Measurements from ENCODE around the gene MTHFS. TPM values are rescaled to one million over a fixed set of nuclear protein-coding genes. Genes with fewer than 3 reads are reported as not detected.

The MTHFS gene
- polyA plus RNA-seq, 1 donor (not counting 4 experiments of a cell fraction or from before 2014, with no cell fraction given), result 33.8 TPM

DNA sequence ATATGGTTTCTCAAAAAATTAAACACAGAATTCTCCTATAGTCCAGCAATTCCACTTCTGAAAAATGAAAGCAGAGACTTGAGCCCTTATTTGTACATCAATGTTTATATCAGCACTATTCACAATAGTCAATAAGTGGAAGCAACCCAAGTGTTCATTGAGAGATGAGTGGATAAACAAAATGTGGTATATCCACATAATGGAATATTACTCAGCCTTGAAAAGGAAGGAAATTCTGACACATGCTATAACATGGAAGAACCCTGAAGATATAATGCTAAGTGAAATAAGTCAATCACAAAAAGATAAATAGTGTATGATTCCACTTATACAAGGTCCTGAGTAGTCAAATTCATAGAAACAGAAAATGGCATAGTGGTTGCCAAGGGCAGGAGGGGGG, 76.6 kb downstream of the MTHFS start:
- no peaks in the 10 kb centered on the region for H3K9me3 ChIP-seq (ENCODE audit: control insufficient read depth, low read depth, low read length)
- no peaks in the 10 kb centered on the region for H3K79me2 ChIP-seq (ENCODE audit: control insufficient read depth, insufficient read depth, low read length)
- TF ChIP-seq EZH2 (IDR thresholded peaks at IDR 0.05; ENCODE audit: low read length), result no peak
- H3K36me3 ChIP-seq (ENCODE audit: control insufficient read depth in 2 of 2, extremely low read depth in 1 of 2, insufficient read depth in 2 of 2, low read length in 2 of 2), result no peaks in the 10 kb centered on the region
- H3K27me3 ChIP-seq (ENCODE audit: control insufficient read depth, extremely low read depth, insufficient read depth, low read length), result no peaks in the 10 kb centered on the region
- no peaks in the 10 kb centered on the region for H3K4me1 ChIP-seq (ENCODE audit: control insufficient read depth, extremely low read depth, insufficient read depth, low read length)
- H4K20me1 ChIP-seq (ENCODE audit: control insufficient read depth, extremely low read depth, insufficient read depth, low read length), result no peaks in the 10 kb centered on the region
- H3K4me3 ChIP-seq (ENCODE audit: control insufficient read depth in 2 of 3, extremely low read depth in 1 of 3, insufficient read depth in 2 of 3, low read depth in 1 of 3, low read length in 3 of 3), result no peak overlapping the region
- H3K9me1 ChIP-seq (ENCODE audit: control insufficient read depth, extremely low read depth, insufficient read depth, low read length), result no peaks in the 10 kb centered on the region
- H3K4me2 ChIP-seq (ENCODE audit: control insufficient read depth, extremely low read depth, insufficient read depth, low read depth, low read length), result no peak overlapping the region
- no peak for FAIRE-seq
- no peak overlapping the region for H3K27ac ChIP-seq (ENCODE audit: control insufficient read depth, insufficient read depth, low read length)
- dilution Hi-C loops (cut with MboI; ENCODE audit: extremely low pct_ligation_motif_present, low sequenced_read_pairs), result no loop called here
- no peak overlapping the region for H2AFZ ChIP-seq (ENCODE audit: control insufficient read depth, low read length)
- DNase-seq (ENCODE audit: low read depth, low spot score), result no peak
- H3K9ac ChIP-seq (ENCODE audit: control insufficient read depth, extremely low read depth, insufficient read depth, low read length), result no peak overlapping the region

DNA sequence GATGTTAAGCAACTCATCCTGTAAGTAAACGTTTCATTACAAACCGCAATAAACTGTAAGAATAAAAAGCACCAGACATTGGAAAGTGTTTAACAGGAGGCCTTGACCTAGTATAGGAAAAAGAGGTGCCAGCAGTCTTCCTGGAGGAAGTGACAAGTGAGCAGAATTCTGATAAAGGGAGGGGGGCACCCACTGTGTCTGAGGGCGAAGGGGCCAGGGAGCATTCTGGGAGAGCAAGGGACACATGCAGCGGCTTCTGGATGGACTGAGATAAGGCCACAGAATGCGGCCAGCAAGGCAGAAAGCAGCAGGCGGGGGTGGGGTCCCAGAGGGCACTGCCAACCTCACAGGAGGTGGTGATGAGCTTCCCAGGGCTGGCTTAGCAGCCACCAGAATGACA, 80.2 kb downstream of the MTHFS start:
- FAIRE-seq (no peak), DNase-seq (ENCODE audit: low read depth, low spot score) (no peak)
- dilution Hi-C loops (cut with MboI; ENCODE audit: extremely low pct_ligation_motif_present, low sequenced_read_pairs), result no loop called here
- no peaks in the 10 kb centered on the region for H3K27me3 ChIP-seq (ENCODE audit: control insufficient read depth, extremely low read depth, insufficient read depth, low read length)
- no peak overlapping the region for H2AFZ ChIP-seq (ENCODE audit: control insufficient read depth, low read length)
- H4K20me1 ChIP-seq (ENCODE audit: control insufficient read depth, extremely low read depth, insufficient read depth, low read length), result no peaks in the 10 kb centered on the region
- no peak overlapping the region for H3K9ac ChIP-seq (ENCODE audit: control insufficient read depth, extremely low read depth, insufficient read depth, low read length)
- no peak overlapping the region for H3K4me2 ChIP-seq (ENCODE audit: control insufficient read depth, extremely low read depth, insufficient read depth, low read depth, low read length)
- no peaks in the 10 kb centered on the region for H3K9me3 ChIP-seq (ENCODE audit: control insufficient read depth, low read depth, low read length)
- peaks cover 5% of the 10 kb centered on the region for H3K4me1 ChIP-seq (ENCODE audit: control insufficient read depth, extremely low read depth, insufficient read depth, low read length)
- H3K79me2 ChIP-seq (ENCODE audit: control insufficient read depth, insufficient read depth, low read length), result no peaks in the 10 kb centered on the region
- no peak for TF ChIP-seq EZH2 (IDR thresholded peaks at IDR 0.05; ENCODE audit: low read length)
- TF ChIP-seq, protein P1, sequence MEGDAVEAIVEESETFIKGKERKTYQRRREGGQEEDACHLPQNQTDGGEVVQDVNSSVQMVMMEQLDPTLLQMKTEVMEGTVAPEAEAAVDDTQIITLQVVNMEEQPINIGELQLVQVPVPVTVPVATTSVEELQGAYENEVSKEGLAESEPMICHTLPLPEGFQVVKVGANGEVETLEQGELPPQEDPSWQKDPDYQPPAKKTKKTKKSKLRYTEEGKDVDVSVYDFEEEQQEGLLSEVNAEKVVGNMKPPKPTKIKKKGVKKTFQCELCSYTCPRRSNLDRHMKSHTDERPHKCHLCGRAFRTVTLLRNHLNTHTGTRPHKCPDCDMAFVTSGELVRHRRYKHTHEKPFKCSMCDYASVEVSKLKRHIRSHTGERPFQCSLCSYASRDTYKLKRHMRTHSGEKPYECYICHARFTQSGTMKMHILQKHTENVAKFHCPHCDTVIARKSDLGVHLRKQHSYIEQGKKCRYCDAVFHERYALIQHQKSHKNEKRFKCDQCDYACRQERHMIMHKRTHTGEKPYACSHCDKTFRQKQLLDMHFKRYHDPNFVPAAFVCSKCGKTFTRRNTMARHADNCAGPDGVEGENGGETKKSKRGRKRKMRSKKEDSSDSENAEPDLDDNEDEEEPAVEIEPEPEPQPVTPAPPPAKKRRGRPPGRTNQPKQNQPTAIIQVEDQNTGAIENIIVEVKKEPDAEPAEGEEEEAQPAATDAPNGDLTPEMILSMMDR (optimal IDR thresholded peaks at IDR 0.05 in 1 of 3, IDR thresholded peaks at IDR 0.05 in 1 of 3, conservative IDR thresholded peaks at IDR 0.05 in 1 of 3; ENCODE audit: extremely low read depth in 1 of 3, insufficient read depth in 2 of 3, low read length in 3 of 3), result no peak
- H3K27ac ChIP-seq (ENCODE audit: control insufficient read depth, insufficient read depth, low read length), result no peak overlapping the region
- H3K36me3 ChIP-seq (ENCODE audit: control insufficient read depth in 2 of 2, extremely low read depth in 1 of 2, insufficient read depth in 2 of 2, low read length in 2 of 2), result no peaks in the 10 kb centered on the region
- no peaks in the 10 kb centered on the region for H3K9me1 ChIP-seq (ENCODE audit: control insufficient read depth, extremely low read depth, insufficient read depth, low read length)
- H3K4me3 ChIP-seq (ENCODE audit: control insufficient read depth in 2 of 3, extremely low read depth in 1 of 3, insufficient read depth in 2 of 3, low read depth in 1 of 3, low read length in 3 of 3), result no peak overlapping the region

DNA sequence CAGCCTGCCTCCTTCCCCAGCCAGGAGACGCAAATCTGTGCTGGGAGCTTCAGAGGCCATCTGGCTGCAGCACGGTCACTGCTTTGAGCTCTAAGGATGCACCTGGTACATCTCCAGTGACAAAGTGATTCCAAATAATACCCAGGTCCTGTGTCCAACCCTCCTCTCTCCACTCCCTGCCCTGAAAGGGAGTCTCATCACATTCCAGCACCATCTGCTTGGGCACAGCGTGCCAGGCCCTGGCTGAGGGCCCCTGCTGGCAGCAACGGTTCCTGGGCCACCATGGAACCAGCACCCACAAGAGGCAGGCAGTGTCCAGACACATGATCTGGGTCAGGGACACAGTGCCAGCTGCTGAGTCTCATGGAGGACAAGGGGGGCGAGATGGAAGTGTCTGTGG, 81.3 kb downstream of the MTHFS start:
- no peak overlapping the region for H3K4me3 ChIP-seq (ENCODE audit: control insufficient read depth in 2 of 3, extremely low read depth in 1 of 3, insufficient read depth in 2 of 3, low read depth in 1 of 3, low read length in 3 of 3)
- no peaks in the 10 kb centered on the region for H4K20me1 ChIP-seq (ENCODE audit: control insufficient read depth, extremely low read depth, insufficient read depth, low read length)
- no peak overlapping the region for H3K27ac ChIP-seq (ENCODE audit: control insufficient read depth, insufficient read depth, low read length)
- no peak for TF ChIP-seq EZH2 (IDR thresholded peaks at IDR 0.05; ENCODE audit: low read length)
- TF ChIP-seq, protein P1 (optimal IDR thresholded peaks at IDR 0.05 in 1 of 3, IDR thresholded peaks at IDR 0.05 in 1 of 3, conservative IDR thresholded peaks at IDR 0.05 in 1 of 3; ENCODE audit: extremely low read depth in 1 of 3, insufficient read depth in 2 of 3, low read length in 3 of 3), result no peak
- no peak overlapping the region for H2AFZ ChIP-seq (ENCODE audit: control insufficient read depth, low read length)
- FAIRE-seq (no peak), DNase-seq (ENCODE audit: low read depth, low spot score) (no peak)
- H3K4me2 ChIP-seq (ENCODE audit: control insufficient read depth, extremely low read depth, insufficient read depth, low read depth, low read length), result no peak overlapping the region
- H3K9ac ChIP-seq (ENCODE audit: control insufficient read depth, extremely low read depth, insufficient read depth, low read length), result no peak overlapping the region
- no peaks in the 10 kb centered on the region for H3K9me3 ChIP-seq (ENCODE audit: control insufficient read depth, low read depth, low read length)
- dilution Hi-C loops (cut with MboI; ENCODE audit: extremely low pct_ligation_motif_present, low sequenced_read_pairs), result no loop called here
- H3K79me2 ChIP-seq (ENCODE audit: control insufficient read depth, insufficient read depth, low read length), result no peaks in the 10 kb centered on the region
- no peaks in the 10 kb centered on the region for H3K9me1 ChIP-seq (ENCODE audit: control insufficient read depth, extremely low read depth, insufficient read depth, low read length)
- H3K36me3 ChIP-seq (ENCODE audit: control insufficient read depth in 2 of 2, extremely low read depth in 1 of 2, insufficient read depth in 2 of 2, low read length in 2 of 2), result no peaks in the 10 kb centered on the region
- H3K27me3 ChIP-seq (ENCODE audit: control insufficient read depth, extremely low read depth, insufficient read depth, low read length), result no peaks in the 10 kb centered on the region
- peaks cover 5% of the 10 kb centered on the region for H3K4me1 ChIP-seq (ENCODE audit: control insufficient read depth, extremely low read depth, insufficient read depth, low read length)
